Endodermal cell (in vitro differentiated cells): ENCODE data around the gene SPTB. TPM values are rescaled to one million over a fixed set of nuclear protein-coding genes. Genes with fewer than 3 reads are reported as not detected.

ENCODE experiments used
- DNase-seq: peaks from one replicate; pipeline ENCODE4 v3.0.0-alpha.2; 2017
- H3K27ac ChIP-seq: 2 replicates; pipeline ENCODE4 v1.5.1; 2013; ENCODE audit warnings: mild to moderate bottlenecking, low read depth, low read length, moderate library complexity
- H3K27me3 ChIP-seq: 2 replicates; pipeline ENCODE4 v1.6.1; 2013; ENCODE audit warnings: mild to moderate bottlenecking, low read length, moderate library complexity; ENCODE audit not compliant: insufficient read depth, control insufficient read depth, poor library complexity, severe bottlenecking
- H3K36me3 ChIP-seq: 2 replicates; pipeline ENCODE4 v1.7.0; 2013; ENCODE audit warnings: mild to moderate bottlenecking, low read length, moderate library complexity; ENCODE audit not compliant: control insufficient read depth, insufficient read depth
- H3K4me1 ChIP-seq: one replicate; pipeline ENCODE4 v1.7.0; 2013; ENCODE audit warnings: low read length; ENCODE audit not compliant: control insufficient read depth, insufficient read depth
- H3K4me3 ChIP-seq: 2 replicates; pipeline ENCODE4 v1.5.1; 2013; ENCODE audit warnings: mild to moderate bottlenecking, low read length, moderate library complexity
- H3K9ac ChIP-seq: 2 replicates; pipeline ENCODE4 v1.6.1; 2013; ENCODE audit warnings: mild to moderate bottlenecking, low read length, moderate library complexity; ENCODE audit not compliant: poor library complexity, severe bottlenecking; ENCODE audit errors: extremely low read depth
- H3K9me3 ChIP-seq: 2 replicates; pipeline ENCODE4 v1.6.1; 2013; ENCODE audit warnings: mild to moderate bottlenecking, low read length, moderate library complexity; ENCODE audit not compliant: control insufficient read depth
- H3K27ac Mint-ChIP-seq: 2 replicates; pipeline ENCODE4 v1.8.0; 2020; ENCODE audit warnings: mixed read lengths
- H3K27me3 Mint-ChIP-seq: 2 replicates; pipeline ENCODE4 v1.8.0; 2021; ENCODE audit warnings: mild to moderate bottlenecking, mixed read lengths; ENCODE audit not compliant: insufficient read depth
- H3K36me3 Mint-ChIP-seq: 2 replicates; pipeline ENCODE4 v1.8.0; 2020; ENCODE audit warnings: low read depth, mixed read lengths
- H3K4me1 Mint-ChIP-seq: 2 replicates; pipeline ENCODE4 v1.8.0; 2020; ENCODE audit warnings: mixed read lengths
- H3K4me3 Mint-ChIP-seq: 2 replicates; pipeline ENCODE4 v1.8.0; 2020; ENCODE audit warnings: mild to moderate bottlenecking, moderate library complexity, mixed read lengths
- H3K9me3 Mint-ChIP-seq: 2 replicates; pipeline ENCODE4 v1.8.0; 2020; ENCODE audit warnings: mild to moderate bottlenecking, mixed read lengths
- CTCF ChIP-seq: fragments of 200-600 bp; sonication (generic); conservative IDR thresholded peaks from 2 replicates; pipeline ENCODE4 v1.5.0; 2021; ENCODE audit warnings: antibody characterized with exemption, mild to moderate bottlenecking
- WGBS, 2 experiments: methylation state at CpG; one replicate each; pipeline versions ENCODE4 v1.1.5 to v1.1.7; 2013; ENCODE audit warnings: missing lambda C conversion rate in 2 of 2, mixed read lengths in 1 of 2; ENCODE audit not compliant: insufficient coverage in 1 of 2, insufficient read length in 1 of 2; 5-methylcytosine and 5-hydroxymethylcytosine counted together
- total RNA-seq, 2 donors: library from RNA; stranded (reverse); fragmentation: NEBNext Ultra II Directional in 1 of 2; extraction: Animal tissue kit (Norgen Biotek cat#: 25700) in 1 of 2; gene quantifications; 2 replicates in 1 of 2; 3 replicates in 1 of 2; pipeline ENCODE4 v1.2.1, GENCODE V29; 2021

SPTB gene
- total RNA-seq, 2 donors from 2014 or later = 0.77 to 1.4 TPM

GRCh38 chr14:64815257-64815656 lies 64.5 kb downstream of the SPTB start:
- H3K4me1 ChIP-seq = no peaks in the 10 kb centered on the region
- WGBS, 2 experiments = 92 to 97% methylated on average over 6 to 7 of the region's 7 CpGs
- H3K4me1 Mint-ChIP-seq = peaks cover 3% of the 10 kb centered on the region

GRCh38 chr14:64812412-64812811 lies 67.3 kb downstream of the SPTB start:
- peak; percentile 81 for DNase-seq
- no peak overlapping the region for H3K4me3 Mint-ChIP-seq
- Histone ChIP-seq H3K9me3 (no peaks in the 10 kb centered on the region), H3K9ac (no peak overlapping the region), H3K36me3 (no peaks in the 10 kb centered on the region), H3K4me1 (no peaks in the 10 kb centered on the region), H3K27me3 (peaks cover 10% of the 10 kb centered on the region), H3K27ac (no peak overlapping the region), H3K4me3 (no peak overlapping the region)
- no peaks in the 10 kb centered on the region for H3K4me1 Mint-ChIP-seq
- peaks cover 6% of the 10 kb centered on the region for H3K27me3 Mint-ChIP-seq
- WGBS, 2 experiments = 27 to 34% methylated on average over 5 to 8 of the region's 8 CpGs
- TF ChIP-seq CTCF = no peak
- no peak overlapping the region for H3K27ac Mint-ChIP-seq
- no peaks in the 10 kb centered on the region for H3K9me3 Mint-ChIP-seq
- no peaks in the 10 kb centered on the region for H3K36me3 Mint-ChIP-seq

More at GRCh38 chr14:64815257-64815656, 64.5 kb downstream of the SPTB start:
- Histone ChIP-seq H3K36me3 (no peaks in the 10 kb centered on the region), H3K4me3 (no peak overlapping the region), H3K27ac (no peak overlapping the region), H3K9ac (no peak overlapping the region), H3K27me3 (peaks cover 20% of the 10 kb centered on the region), H3K9me3 (no peaks in the 10 kb centered on the region)
- peak; percentile 20 for DNase-seq
- no peak for TF ChIP-seq CTCF
- Mint-ChIP-seq H3K9me3 (no peaks in the 10 kb centered on the region), H3K4me3 (no peak overlapping the region), H3K27me3 (peaks cover 25% of the 10 kb centered on the region), H3K36me3 (no peaks in the 10 kb centered on the region), H3K27ac (no peak overlapping the region)

- no peak overlapping the region for H3K4me3 ChIP-seq
- Mint-ChIP-seq H3K36me3 (no peaks in the 10 kb centered on the region), H3K9me3 (no peaks in the 10 kb centered on the region), H3K27me3 (peaks cover 5% of the 10 kb centered on the region), H3K4me1 (no peaks in the 10 kb centered on the region), H3K27ac (no peak overlapping the region), H3K4me3 (no peak overlapping the region)
- peaks cover 10% of the 10 kb centered on the region for H3K27me3 ChIP-seq
- H3K9me3 ChIP-seq = no peaks in the 10 kb centered on the region
- H3K9ac ChIP-seq = no peak overlapping the region
- whole genome bisulfite sequencing, 2 experiments = 91% methylated on average over 1 of the region's 1 CpG; no CpG with 5 or more reads in 1 of the 2 experiments
- no peak for DNase-seq
- H3K36me3 ChIP-seq = no peaks in the 10 kb centered on the region
- H3K27ac ChIP-seq = no peak overlapping the region
- TF ChIP-seq CTCF = no peak
- H3K4me1 ChIP-seq = no peaks in the 10 kb centered on the region
Measured at GRCh38 chr14:64811676-64812075, 68.0 kb downstream of the SPTB start.
